A673 (cell line): ENCODE results near the gene CACNA2D4. TPM values are rescaled to one million over a fixed set of nuclear protein-coding genes. Genes with fewer than 3 reads are reported as not detected.

Source experiments
- BruUV-seq: library from RNA; stranded (reverse); fragments of 400-500 nt; replicated peaks from 2 replicates; lab custom pipeline; 2021; lab: Mats Ljungman, UMichigan
- CTCF ChIA-PET: fragments of 300-600 bp; sonication (Branson Sonifier 250); formaldehyde crosslinking; loops from one replicate; lab custom pipeline; 2022; ENCODE audit warnings: antibody characterized with exemption; lab: Charles Lee
- POLR2A ChIA-PET: fragments of 300-600 bp; sonication (Branson Sonifier 250); formaldehyde crosslinking; loops from one replicate; lab custom pipeline; 2022; ENCODE audit warnings: antibody characterized with exemption; ENCODE audit not compliant: low non-redundant PET; lab: Charles Lee
- DNase-seq: peaks from one replicate; pipeline ENCODE4 v3.0.0-alpha.2; 2015; ENCODE audit warnings: low spot score
- H3K27ac ChIP-seq: fragments of 200-600 bp; sonication (generic); 2 replicates; pipeline ENCODE4 v1.5.1; 2016; ENCODE audit warnings: mixed run types, low read depth, mild to moderate bottlenecking, mixed read lengths, antibody characterized with exemption, low read length; ENCODE audit not compliant: poor library complexity, severe bottlenecking
- H3K27me3 ChIP-seq: fragments of 200-600 bp; sonication (generic); replicated peaks from 2 replicates; pipeline ENCODE4 v1.6.1; 2017; ENCODE audit warnings: mixed run types, low read depth, mild to moderate bottlenecking, mixed read lengths, antibody characterized with exemption, low read length; ENCODE audit not compliant: insufficient read depth, poor library complexity
- H3K36me3 ChIP-seq: fragments of 200-600 bp; sonication (generic); 2 replicates; pipeline ENCODE4 v1.6.1; 2016; ENCODE audit warnings: mixed run types, mild to moderate bottlenecking, mixed read lengths, antibody characterized with exemption, low read length; ENCODE audit not compliant: insufficient read depth, poor library complexity, severe bottlenecking
- H3K4me1 ChIP-seq: fragments of 200-600 bp; sonication (generic); 2 replicates; pipeline ENCODE4 v1.6.1; 2017; ENCODE audit warnings: mixed run types, mild to moderate bottlenecking, mixed read lengths, antibody characterized with exemption, low read length; ENCODE audit not compliant: insufficient read depth, poor library complexity, severe bottlenecking
- H3K4me3 ChIP-seq: fragments of 200-600 bp; sonication (generic); 2 replicates; pipeline ENCODE4 v1.5.1; 2016; ENCODE audit warnings: low read depth, mixed run types, mild to moderate bottlenecking, mixed read lengths, low read length; ENCODE audit not compliant: poor library complexity, severe bottlenecking
- H3K9me3 ChIP-seq: fragments of 200-600 bp; sonication (generic); 2 replicates; pipeline ENCODE4 v1.6.1; 2016; ENCODE audit warnings: mixed run types, low read depth, mild to moderate bottlenecking, mixed read lengths, antibody characterized with exemption, low read length; ENCODE audit not compliant: poor library complexity, severe bottlenecking
- CTCF ChIP-seq: fragments of 300-800, 200-600 bp; sonication (generic); conservative IDR thresholded peaks from 2 replicates; pipeline ENCODE4 v1.5.1; 2017; ENCODE audit warnings: low read depth, mild to moderate bottlenecking, antibody characterized with exemption, low read length, moderate library complexity, mixed read lengths
- EZH2 ChIP-seq: fragments of 200-600 bp; sonication (generic); IDR thresholded peaks from 2 replicates; pipeline ENCODE4 v1.6.1; 2017; ENCODE audit warnings: borderline replicate concordance, low read depth, mild to moderate bottlenecking, mixed read lengths, antibody characterized with exemption, low read length; ENCODE audit not compliant: poor library complexity, severe bottlenecking
- intact Hi-C: fragments of 100-400 bp; cut with micrococcal nuclease; formaldehyde crosslinking; loops from one replicate; pipeline ENCODE4 v1.10.0; 2022; ENCODE audit not compliant: unreplicated experiment
- total RNA-seq: library from RNA; stranded (reverse); gene quantifications from 2 replicates; pipeline ENCODE4 v1.2.3, GENCODE V29; 2021

CACNA2D4 gene
- total RNA-seq, 1 experiment from 2014 or later: 0.41 TPM

GRCh38 chr12:1935700-1936378, 17.4 kb upstream of the CACNA2D4 start:
- ChIA-PET CTCF (no interaction called here), POLR2A (no interaction called here)
- DNase-seq: no peak
- intact Hi-C loops: no loop called here
- Histone ChIP-seq H3K4me3 (no peak overlapping the region), H3K4me1 (peaks cover 13% of the 10 kb centered on the region), H3K27ac (no peak overlapping the region), H3K27me3 (no peaks in the 10 kb centered on the region), H3K9me3 (no peaks in the 10 kb centered on the region), H3K36me3 (no peaks in the 10 kb centered on the region)
- no TSS peak for BruUV-seq
- TF ChIP-seq EZH2: no peak
- no peak for TF ChIP-seq CTCF

GRCh38 chr12:1935242-1935641, 16.8 kb upstream of the CACNA2D4 start:
- no TSS peak for BruUV-seq
- Histone ChIP-seq H3K4me3 (no peak overlapping the region), H3K9me3 (no peaks in the 10 kb centered on the region), H3K36me3 (no peaks in the 10 kb centered on the region), H3K4me1 (peaks cover 13% of the 10 kb centered on the region), H3K27ac (no peak overlapping the region), H3K27me3 (no peaks in the 10 kb centered on the region)
- no peak for TF ChIP-seq EZH2
- TF ChIP-seq CTCF: no peak
- intact Hi-C loops: no loop called here
- ChIA-PET CTCF (no interaction called here), POLR2A (no interaction called here)
- no peak for DNase-seq

GRCh38 chr12:1934831-1935230, 16.4 kb upstream of the CACNA2D4 start:
- H3K4me1 ChIP-seq: peaks cover 12% of the 10 kb centered on the region
- no peak overlapping the region for H3K4me3 ChIP-seq
- no peak for DNase-seq
- TF ChIP-seq EZH2 (no peak), CTCF (no peak)
- no peaks in the 10 kb centered on the region for H3K36me3 ChIP-seq
- H3K9me3 ChIP-seq: no peaks in the 10 kb centered on the region
- no peaks in the 10 kb centered on the region for H3K27me3 ChIP-seq
- CTCF ChIA-PET: no interaction called here
- no TSS peak for BruUV-seq
- POLR2A ChIA-PET: no interaction called here
- intact Hi-C loops: no loop called here
- H3K27ac ChIP-seq: no peak overlapping the region
